WI38 (cell line): ENCODE measurements around the gene SETBP1.

ENCODE experiments used
- H3K4me3 ChIP-seq: 2 replicates; pipeline ENCODE4 v1.5.1; 2011; ENCODE audit warnings: low read depth, mild to moderate bottlenecking, control low read depth, low read length
- CTCF ChIP-seq: IDR thresholded peaks from 2 replicates; pipeline ENCODE4 v1.5.1; 2012; ENCODE audit warnings: low read depth, mild to moderate bottlenecking, control low read depth, low read length

SETBP1 gene

GRCh38 chr18:44801781-44802180 is 121.1 kb downstream of the SETBP1 start:
- no peak overlapping the region for H3K4me3 ChIP-seq
- TF ChIP-seq CTCF: no peak

GRCh38 chr18:44802508-44802907 is 121.8 kb downstream of the SETBP1 start:
- no peak overlapping the region for H3K4me3 ChIP-seq
- no peak for TF ChIP-seq CTCF

- TF ChIP-seq CTCF: no peak
- no peak overlapping the region for H3K4me3 ChIP-seq
Measured at GRCh38 chr18:44803019-44803650, 122.4 kb downstream of the SETBP1 start.

- TF ChIP-seq CTCF: no peak
- no peak overlapping the region for H3K4me3 ChIP-seq
Measured at GRCh38 chr18:44804033-44804432, 123.3 kb downstream of the SETBP1 start.

- TF ChIP-seq CTCF: no peak
- no peak overlapping the region for H3K4me3 ChIP-seq
Measured at GRCh38 chr18:44805176-44805575, 124.5 kb downstream of the SETBP1 start.

GRCh38 chr18:44805643-44806042 is 125.0 kb downstream of the SETBP1 start:
- H3K4me3 ChIP-seq: no peak overlapping the region
- TF ChIP-seq CTCF: no peak

GRCh38 chr18:44807766-44808165 is 127.1 kb downstream of the SETBP1 start:
- H3K4me3 ChIP-seq: no peak overlapping the region

More at GRCh38 chr18:44807766-44808165, 127.1 kb downstream of the SETBP1 start:
- TF ChIP-seq CTCF: no peak
